HL-60/S4 treated with phorbol 12-myristate 13-acetate at 8.2 ng/mL for 4 days and 3 days (cell line): ENCODE data around the gene NKD1.

Experiments used
- in situ Hi-C: fragments of 300-500 bp; cut with MboI; formaldehyde crosslinking; loops from 2 replicates; pipeline ENCODE4 v1.15.0; 2022; ENCODE audit warnings: low sequenced_read_pairs

Gene NKD1

DNA sequence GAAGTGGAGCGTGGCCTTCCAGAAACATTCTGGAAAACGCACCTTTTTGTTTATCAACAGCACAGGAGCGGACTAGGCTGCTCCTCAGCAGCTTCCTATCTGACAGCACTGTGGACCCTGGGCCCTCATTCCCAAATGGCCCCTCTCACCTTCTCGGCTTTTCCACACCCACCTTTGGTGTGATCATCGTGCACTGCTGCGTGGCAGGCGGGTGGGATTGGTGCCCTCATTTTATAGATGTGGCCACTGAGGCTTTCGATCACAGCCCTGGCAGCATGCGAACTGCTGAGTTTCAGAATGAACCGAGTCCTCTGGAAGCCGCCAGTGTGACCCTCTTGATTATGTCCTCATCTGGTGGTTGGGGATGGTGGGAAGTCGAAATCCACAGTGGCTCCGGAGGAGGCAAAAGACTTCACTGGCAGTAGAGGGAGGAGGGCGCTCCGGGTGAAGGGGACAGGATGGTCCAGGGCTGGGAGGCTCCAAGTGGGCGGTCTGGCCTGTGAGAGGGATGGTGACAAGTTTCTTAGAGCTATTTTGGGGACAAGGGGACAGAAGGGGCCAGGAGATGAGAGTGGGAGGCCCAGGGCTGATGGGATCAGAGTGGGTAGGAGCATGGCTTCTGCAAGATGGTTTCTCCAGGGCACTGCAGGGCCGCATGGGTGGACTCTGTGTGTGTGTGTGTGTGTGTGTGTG, 49.5 kb downstream of the NKD1 start:
- in situ Hi-C loops = loop anchor here (10.0 to 25.0 kb wide), 2 partner anchors 57 to 115 kb away; no protein-coding TSS in a partner anchor

DNA sequence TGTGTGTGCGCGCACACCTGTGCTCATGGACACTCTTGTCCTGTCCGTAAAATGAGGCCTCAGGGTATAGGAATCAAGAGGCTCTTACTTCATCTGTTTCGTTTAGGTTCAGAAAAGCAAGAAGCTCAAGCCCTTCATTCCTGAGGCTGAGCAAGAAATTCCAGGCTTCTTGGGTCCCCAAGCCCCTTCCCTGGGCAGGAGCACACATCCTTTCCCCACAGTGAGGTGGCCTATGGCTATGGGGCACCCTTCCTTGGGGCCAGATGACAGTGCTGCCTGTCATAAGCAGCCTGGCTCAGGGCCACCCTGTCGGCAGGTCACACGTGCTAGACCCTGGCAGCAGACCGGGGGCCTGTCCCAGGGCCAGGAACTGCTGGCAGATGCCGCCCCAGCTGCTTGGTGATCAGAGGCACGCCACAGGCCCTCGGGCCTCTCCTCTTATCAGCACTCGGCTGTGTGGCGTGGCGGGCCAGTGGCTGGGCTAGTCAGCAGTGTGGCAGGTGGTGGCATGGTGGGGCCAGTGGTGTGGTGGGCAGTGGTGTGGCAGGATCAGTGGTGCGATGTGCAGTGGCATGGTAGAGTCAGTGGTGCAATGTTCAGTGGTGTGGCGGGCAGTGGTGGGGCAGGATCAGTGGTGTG, 50.2 kb downstream of the NKD1 start:
- in situ Hi-C loops = loop anchor here (10.0 to 25.0 kb wide), 2 partner anchors 56 to 114 kb away; no protein-coding TSS in a partner anchor

DNA sequence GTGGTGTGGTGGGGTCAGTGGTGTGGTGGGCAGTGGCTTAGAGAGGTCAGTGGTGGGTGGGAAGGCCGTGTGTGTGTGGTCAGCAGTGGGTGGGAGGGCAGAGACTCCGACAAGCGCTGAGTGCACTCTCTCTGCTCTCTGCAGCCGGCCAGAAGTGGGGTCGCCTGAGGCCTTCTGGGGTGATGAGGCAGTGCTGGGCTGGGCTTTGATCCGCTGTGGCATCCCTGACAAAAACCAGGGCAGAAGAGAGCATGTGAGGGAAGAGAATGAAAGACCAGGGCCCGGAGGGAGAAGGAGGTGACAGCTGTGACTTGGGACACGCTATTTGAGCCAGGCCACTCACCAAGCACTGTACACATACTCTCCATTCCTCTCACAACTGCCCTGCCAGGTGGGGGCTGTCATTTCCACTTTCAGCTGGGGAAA, 50.8 kb downstream of the NKD1 start:
- in situ Hi-C loops = loop anchor here (10.0 to 25.0 kb wide), 2 partner anchors 56 to 113 kb away; no protein-coding TSS in a partner anchor

DNA sequence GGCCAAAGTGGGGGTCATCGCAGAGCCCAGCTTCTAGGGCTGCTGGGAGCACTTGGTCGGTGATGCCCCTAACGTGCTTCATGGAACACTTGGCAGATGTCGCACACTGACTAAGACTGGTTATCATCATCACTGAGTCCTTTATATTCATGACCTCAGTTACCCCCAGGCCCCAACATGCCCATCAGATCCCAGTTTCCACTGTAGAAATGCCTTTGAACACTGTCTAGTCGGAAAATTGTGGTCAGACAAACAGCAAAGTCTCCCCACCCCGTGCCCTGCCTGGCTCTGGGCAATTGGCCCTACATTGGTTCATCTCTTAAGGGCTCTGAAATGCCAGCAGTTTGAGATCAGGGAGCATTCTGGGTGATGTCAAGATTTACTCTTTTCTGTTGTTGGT, 51.3 kb downstream of the NKD1 start:
- in situ Hi-C loops = loop anchor here (10.0 to 25.0 kb wide), 2 partner anchors 55 to 113 kb away; no protein-coding TSS in a partner anchor

DNA sequence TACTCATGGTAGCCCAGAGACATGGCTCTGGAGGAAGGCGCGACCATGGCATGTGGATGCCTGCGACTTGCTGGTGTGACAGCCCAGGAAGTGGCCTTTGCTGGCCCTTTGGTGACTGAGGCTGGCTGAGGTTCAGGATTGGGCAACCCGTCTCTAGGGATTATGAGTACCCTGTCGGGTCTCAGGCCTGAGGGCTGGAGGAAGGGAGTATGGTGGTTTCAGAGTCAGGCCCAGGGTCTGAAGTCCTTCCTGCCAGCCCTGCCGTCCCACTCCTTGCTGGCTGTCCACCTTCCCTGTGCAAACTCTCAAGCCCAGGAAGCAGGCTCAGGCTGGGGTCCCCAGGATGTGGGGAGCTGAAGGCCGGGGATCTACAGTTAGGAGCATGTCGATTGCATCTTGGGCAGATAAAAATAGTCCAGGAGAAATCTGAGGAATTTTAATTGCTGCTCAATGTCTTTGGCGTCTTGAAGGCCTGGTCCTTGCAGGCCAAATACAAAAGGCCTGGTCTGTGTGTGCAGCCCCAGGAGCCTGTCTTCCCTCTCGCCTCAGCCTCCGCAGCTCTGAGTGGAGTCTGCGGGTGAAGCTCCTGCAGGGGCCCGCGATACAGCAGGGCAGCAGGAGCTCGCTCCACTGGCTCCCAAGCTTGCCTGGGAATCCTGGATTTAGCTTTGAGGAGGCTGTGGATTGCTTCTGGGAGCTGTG, 52.5 kb downstream of the NKD1 start:
- in situ Hi-C loops = no loop called here

DNA sequence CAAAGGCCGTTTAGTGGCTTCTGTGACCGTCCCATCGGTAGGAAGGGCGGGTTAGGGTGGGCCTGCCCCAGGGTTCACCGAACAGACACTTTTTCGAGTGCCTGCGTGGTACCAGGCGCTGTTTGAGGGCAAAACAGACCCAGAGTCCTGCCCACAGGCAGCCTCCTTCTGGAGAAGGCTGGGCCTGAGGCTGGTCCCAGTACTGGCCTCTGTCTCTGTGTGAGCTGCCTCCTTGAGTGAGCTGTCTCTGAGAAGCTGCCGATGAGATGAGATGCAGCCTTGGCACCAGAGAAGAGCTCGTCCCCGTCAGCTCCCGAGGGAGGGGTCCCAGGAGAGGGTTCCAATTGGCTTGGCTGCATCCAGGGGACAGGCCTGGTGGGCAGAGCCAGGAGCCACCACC, 53.1 kb downstream of the NKD1 start:
- in situ Hi-C loops = no loop called here

DNA sequence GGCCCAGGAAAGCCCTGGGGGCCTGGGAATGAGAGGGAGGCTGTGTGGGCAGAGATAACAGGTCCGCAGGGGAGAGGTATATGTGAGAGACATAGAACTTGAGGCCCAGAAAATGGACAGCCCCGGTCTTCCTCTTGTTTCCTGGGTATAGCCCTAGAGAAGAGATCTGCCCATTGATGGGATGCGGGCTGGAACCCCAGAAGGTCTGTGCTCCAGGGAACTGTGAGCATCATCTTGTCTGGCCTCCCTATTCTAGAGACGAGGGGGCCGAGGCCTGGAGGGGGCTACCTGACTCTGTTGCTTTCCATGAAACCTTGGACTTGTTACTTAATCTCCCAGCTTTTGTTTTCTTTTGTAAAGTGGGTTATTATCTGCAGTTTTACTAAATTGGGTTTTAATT, 53.9 kb downstream of the NKD1 start:
- in situ Hi-C loops = no loop called here

DNA sequence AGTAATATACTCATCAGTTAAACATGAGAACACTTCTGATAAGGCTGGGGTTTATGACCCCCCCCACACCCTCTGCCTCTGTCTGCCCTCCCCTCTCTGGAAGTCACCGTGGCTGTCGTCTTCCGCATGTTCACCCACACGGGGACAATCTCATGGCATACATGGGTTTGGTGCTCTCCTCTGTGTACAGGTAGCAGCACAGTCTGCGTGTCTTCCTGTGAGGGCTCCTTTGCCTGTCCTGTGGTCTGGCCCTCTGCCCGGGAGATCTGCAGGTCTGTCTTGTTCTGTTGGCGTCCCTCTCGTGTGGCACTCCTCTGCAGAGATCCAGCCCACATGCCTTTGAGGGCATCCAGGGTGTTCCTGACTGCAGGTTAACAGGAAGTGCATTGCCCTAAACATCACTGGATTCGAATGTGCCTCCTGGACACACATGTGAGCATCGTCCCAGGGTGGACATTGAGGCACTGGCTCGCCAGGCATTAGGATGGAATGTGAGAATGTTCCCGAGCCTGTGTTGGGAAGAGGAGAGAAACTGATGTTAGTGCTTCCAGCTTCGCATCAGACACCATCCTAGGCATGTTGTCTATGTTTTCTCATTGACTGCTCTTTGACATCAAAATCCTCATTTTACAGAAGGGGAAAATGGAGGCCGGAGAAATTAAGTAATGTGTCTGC, 54.5 kb downstream of the NKD1 start:
- in situ Hi-C loops = no loop called here

DNA sequence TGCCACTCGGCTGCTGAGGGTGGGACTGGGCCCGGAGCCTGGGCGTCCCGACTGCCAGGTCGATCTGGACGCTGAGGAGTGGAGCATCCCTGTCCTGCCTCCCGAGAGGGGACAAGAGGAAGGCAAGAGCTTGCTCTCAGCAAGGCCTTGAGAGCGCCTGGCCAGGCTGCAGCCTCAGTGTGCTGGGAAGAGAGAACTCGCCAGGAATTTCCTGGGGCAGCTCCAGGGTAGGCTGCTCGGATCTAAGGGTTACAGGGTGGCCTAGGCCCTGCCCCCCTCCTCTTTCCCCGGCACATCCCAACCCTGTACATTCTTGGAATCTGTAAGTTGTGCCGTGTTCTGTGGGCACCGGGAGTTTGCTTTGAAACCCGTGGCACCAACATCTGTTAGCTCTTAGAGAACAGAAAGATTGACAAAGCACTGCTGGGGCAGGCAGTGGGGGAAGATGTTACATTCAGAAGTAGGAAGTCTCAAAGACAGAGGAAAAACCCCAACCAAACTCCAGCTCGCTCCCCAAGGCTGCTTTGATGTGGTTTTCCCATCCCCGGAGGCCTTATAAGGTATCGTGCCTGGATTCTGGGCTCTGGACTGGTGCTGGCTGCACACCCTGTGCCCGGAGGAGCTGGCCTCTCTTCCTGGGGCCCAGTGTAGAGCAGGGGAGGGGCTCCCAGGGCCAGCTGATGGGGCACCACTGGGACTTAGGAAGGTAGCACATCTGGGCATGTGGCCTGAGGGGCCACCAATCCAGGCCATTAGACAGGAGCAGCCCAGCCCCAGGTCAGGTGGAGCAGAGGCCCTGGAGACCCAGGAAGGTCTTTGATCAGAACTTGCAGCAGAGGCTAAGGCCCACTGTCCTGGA, 55.2 kb downstream of the NKD1 start:
- in situ Hi-C loops = no loop called here

DNA sequence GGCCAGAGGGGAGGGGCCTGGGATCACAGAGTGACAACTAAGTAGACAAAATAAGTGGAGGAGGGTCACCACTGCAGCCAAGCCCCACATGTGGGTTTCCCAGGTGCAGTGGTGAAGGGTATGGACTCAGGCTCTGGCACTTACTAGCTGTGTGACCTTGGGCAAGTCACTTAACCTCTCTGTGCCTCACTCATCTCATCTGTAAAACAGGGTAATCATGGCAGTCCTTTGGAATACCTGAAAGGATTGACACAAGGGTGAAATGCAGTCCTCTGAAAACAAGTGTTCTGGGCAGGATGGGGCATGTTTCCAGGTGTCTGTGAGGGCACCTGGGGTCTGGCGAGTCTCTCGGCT, 55.8 kb downstream of the NKD1 start:
- in situ Hi-C loops = no loop called here

DNA sequence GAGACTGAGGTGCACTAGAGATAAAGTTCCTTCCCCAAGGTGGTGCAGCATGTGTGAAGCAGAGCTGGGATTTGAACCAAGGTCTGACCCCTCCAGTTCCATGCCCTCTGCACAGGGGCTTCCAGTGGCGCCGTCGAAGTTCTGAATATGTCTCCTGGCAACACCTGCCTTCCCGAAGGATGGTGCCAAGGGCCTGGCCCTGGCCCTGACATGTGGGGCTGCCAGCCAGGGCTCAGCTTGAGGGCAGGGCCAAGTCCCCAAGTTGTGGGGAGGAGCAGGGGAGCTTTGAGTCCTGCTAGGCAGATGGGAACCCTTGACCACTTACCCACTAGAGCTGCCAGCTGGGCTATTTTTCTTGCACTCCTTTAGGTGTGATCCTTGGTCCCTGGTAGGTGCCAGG, 56.4 kb downstream of the NKD1 start:
- in situ Hi-C loops = no loop called here

DNA sequence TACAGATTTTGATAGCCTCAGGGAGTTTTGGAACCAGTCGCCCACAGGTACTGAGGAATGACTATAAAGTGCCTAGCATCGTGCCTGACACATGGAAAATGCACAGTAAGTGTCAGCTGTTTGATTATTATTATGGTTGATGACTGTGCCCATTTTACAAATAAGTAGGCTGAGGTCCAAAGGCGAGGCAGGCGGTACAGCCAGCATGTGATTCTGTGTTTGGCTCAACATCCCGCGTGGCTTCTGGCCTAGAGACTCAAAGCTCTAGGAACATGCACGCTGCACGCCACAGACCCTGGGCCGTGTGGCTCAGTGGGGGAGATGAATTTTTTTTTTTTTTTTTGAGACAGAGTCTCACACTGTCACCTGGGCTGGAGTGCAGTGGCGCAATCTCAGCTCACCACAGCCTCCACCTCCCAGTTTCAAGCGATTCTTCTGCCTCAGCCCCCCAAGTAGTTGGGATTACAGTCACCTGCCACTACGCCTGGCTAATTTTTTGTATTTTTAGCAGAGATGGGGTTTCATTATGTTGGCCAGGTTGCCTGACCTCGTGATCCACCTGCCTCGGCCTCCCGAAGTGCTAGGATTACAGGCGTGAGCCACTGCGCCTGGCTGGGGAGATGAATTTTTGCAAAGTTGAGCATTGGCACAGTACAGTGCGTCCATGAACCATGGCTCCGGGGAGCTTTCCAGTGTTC, 57.7 kb downstream of the NKD1 start:
- in situ Hi-C loops = no loop called here

DNA sequence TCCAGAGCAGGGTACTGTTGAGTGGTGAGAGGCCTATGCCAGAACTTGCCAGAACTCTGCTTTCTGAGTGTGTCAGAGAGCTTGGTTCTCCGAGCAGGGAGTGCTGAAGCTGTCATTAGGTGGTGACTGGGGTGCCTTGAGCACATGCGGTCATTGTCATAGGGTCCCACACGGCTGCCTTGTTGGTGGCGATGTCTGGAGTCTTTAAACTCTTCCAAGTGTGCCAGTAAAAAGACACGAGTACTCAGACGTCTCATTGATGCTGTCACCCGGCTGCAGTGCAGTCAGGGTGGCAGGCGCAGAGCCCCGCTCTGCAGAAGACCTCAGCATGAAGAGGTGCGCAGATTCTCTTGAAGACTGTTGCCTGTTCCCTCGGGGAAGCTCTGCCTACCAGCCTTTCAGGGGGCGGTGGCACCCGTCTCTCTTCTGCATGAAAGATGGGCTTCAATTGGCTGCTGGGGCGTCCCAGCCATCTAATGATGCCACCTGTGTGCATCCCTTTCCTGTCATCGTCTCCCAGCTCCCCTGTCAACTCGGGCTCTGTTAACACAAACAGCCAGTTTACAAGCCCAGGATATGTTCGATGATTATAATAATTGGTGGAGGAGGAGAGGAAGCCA, 58.3 kb downstream of the NKD1 start:
- in situ Hi-C loops = no loop called here

DNA sequence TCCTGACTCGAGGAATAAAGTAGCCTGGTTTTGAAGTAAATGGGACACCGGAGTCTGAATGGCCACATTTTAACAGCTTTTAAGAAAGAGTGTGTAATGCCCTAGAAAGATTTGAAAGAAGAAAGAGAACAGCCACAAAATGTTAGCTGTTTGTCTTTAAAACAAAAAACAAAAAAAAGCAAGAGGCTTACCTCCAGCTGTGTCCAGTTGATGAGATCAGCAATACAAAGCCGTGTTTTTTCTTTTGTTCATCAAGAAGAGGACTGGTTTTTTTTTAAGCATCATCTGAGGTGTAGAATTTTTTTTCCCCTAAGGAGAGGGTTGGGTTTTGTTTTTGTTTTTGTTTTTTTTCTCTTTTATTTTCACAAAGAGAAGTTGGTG, 58.8 kb downstream of the NKD1 start:
- in situ Hi-C loops = no loop called here

DNA sequence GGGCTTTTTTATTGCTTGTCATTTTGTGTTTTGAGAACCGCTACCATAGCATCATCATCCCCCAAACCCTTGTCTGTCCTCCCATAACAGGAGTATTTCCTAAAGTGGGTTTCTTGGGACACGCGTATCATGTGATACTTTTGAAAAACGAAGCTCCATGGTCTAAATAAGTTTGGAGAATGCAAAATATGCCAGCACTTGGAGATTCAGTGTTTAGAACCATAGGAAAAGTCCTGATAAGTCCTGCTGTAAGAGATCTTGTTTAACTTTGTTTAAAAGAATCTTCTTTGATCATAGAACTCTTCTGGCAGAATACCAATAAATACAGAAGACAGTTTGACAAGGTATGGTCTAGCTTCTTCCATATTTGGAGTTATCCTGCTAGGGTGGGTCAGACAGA, 59.3 kb downstream of the NKD1 start:
- in situ Hi-C loops = no loop called here

DNA sequence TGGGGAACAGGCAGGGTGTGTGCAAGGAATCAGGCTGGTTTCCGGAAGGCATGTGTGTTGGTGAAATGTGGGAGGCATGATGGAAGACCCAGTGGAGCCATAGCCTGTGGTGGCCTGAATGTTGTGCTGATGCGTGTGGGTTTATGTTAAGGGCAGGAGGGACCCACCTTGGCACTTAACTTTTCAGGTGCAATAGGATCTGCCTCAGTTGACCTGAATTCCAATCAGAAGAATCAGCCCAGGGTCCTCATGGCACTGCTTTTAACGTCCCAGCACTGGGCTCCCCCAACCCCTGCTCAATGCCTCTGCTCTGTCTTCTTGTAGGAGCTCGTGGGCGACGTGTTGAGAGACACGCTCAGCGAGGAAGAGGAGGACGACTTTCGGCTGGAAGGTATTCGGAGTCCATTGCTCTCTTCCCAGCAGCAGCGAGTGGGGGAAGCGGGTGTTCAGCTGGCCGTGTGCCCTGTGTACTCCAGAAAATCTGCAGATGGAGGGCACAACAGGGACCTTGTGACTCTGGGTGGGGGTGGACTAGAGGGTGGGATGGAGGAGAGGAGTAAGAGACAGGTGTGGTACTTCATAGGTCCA, 59.9 kb downstream of the NKD1 start:
- in situ Hi-C loops = no loop called here

DNA sequence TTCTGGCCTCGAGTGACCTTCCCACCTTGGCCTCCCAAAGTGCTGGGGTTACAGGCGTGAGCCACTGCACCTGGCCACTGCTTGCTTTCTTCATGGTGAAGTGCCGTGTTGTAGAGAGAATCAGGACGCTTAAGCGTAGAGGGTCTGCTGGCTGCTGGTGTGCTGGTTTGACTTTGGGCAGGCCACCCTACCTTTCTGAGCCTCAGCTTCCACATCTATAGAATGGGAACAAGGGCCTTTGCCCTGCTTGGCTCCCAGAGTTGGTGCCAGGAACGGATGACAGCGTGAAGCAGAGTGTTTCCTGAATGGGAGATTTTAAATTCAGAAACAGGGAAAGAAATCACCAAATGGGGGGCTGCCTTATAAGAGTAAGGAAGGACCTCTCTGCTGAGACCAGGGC, 60.9 kb downstream of the NKD1 start:
- in situ Hi-C loops = no loop called here

DNA sequence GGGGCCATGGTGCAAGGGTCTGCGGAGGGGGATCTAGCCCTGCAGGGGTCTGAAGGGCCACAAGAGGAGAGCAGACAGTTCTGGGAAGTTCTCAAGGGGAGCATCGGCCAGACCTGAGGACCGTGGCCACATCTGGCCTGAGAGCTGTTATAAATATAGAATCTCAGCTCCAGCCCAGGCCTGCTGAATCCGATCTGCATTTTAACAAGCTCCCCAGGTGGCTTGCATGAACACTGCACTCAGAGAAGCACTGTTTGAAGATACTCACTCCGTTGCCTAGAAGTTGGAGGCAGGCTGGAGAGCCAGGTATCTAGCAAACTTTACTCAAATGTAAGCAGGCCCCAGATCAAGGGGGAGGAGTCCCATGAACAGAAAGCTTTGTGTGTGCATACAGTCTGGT, 61.3 kb downstream of the NKD1 start:
- in situ Hi-C loops = no loop called here
